ENCODE results near the gene PLD3.
"Not testable (repeated sequence)": the region's sequence is repeated elsewhere in the genome, so short reads cannot be mapped to it uniquely, and the experiment has no call there.

PLD3 gene

GRCh38 chr19:40392123-40392522 is 43.6 kb downstream of the PLD3 start:
- no peak for DNase-seq

GRCh38 chr19:40392894-40393517 is 44.5 kb downstream of the PLD3 start:
- no peak for DNase-seq

DNA sequence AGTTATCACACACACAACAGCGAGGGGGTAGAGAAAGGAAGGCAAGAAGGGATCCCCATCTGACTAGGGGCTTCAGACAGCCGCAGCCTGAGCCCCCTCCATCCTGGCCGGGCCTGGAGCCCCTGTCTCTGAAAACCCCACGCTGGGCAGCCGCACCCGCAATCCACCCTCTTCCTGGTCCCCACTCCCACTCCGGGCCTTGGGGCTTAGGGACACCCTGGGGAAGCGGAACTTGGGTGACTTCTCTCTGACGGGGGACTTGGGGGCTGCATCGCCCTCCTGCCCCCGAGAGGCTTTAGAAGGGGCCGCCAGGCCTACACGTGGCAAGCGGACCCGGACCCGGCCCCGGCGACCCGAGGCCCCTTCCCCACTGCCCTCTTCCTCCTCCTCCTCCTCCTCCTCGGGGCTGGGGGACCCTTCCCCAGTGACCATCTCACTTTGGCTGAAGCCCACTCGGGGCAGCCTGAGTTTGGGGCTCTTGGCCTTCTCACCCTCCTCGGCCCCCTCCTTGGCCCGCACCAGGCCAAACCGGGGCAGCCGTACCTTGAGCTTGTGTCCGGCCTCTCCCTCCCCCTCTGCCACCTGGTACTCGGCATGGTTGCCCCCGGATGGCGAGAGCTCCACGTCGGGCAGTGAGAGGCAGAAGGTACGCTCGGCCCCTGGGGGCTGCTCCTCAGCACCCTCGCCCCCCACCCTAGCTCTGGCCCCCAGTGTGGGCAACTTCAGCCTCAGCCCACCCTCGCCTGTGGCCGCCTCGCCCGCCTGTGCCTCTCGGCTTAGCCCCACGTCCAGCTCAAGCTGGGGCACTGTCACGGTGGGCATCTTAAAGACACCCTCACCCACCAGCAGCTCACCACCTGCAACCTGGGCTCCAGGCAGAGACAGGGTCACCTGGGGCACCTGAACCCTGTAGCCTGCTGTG is 45.7 kb downstream of the PLD3 start:
- DNase-seq, result no peak

DNA sequence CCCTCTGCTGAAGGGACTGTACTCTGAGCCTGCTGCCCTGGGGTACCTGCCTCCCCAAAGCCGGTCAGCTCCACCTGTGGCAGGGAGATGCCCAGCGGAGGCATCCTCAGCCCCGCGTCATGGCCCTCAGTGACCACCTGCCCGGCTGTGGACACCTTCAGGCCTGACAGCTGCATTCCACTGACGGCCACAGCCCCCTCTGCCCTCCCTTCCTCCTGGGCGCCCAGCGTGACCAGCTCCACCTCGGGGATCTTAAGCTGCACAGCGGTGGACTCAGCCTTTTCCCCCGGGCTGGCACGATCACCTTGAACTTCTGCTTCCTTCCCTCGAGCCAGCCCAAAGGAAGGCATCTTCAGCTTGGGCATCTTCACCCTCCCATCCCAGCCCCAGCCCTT is 46.3 kb downstream of the PLD3 start:
- no peak for DNase-seq

- no peak for DNase-seq
Observed at GRCh38 chr19:40395956-40396355, 47.5 kb downstream of the PLD3 start.

- DNase-seq, result no peak
Observed at GRCh38 chr19:40396886-40397567, 48.5 kb downstream of the PLD3 start.

GRCh38 chr19:40397568-40397906 is 49.0 kb downstream of the PLD3 start:
- no peak for DNase-seq

DNA sequence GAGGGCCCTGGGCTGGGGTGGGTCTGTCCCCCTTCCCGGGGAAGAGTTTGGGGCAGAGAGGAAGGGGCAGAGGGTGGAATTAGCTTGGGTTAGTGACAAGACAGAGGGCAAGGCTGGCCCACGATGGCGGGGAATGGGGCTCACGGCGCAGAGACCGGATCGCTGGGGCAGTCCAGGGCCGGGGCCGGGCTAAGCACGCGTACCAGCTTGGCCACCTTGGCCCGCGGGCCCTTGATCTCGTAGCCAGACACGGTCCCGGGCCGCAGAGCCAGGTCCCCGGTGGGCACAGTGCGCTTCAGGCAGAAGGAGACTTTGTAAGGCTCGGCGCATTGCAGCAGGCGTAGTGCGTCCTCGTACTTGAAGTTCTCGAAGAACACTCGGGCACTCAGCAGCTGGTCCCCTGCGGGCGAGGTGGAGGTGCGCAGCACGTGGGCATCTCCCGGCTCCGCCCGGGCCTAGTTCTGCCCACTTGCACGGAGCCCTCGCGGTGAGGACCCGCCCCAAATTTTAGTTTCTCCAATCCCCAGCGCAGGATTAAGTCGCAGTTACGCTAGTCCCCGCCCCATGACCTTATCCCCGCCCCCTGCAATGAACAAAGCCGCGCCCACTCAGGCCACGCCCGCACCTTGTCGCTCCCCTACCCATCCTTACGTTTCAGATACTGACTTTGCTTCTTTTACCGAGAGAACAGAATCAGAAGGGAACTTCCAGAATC is 50.1 kb downstream of the PLD3 start:
- peak; percentile 44 to 88 for DNase-seq

DNA sequence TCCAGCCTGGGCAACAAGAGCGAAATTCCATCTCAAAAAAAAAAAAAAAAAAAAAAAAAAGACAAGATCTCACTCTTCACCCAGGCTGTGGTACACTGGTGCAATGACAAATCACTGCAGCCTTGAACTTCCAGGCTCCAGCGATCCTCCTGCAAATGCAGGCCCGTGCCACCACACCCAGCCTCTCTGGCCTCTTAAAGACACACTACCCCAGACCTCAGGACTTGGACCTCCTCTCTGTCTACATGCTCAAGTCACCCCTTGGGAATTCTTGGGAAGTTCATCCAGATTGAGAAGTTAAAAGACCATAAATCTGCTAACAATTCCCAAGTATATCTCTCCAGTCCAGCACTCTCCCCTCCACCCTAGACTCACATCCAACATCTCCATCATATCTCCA is 52.1 kb downstream of the PLD3 start:
- no peak for DNase-seq

GRCh38 chr19:40403262-40403984 is 54.9 kb downstream of the PLD3 start:
- peak; percentile 64 to 93 for DNase-seq

- DNase-seq, result no peak
Observed at GRCh38 chr19:40407714-40408597, 59.5 kb downstream of the PLD3 start.

GRCh38 chr19:40408598-40408925 is 60.1 kb downstream of the PLD3 start:
- not testable (repeated sequence) for DNase-seq

DNA sequence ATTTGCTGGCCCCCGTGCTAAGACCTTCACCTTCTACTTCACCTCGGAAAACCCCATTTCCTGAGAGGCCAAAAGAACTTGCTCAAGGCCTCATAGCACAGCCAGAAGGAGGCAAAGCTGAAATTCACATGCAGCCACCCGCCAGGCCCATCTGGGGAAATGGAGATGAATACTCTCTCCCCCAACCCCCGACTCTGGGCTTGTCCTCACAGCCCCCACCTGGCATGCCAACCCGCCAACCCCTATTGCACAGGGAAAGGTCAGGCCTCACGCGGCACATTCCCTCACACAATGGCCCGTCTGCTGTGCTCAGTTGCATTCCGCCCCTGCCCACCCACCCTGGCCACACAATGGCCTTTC is 61.5 kb downstream of the PLD3 start:
- no peak for DNase-seq

DNA sequence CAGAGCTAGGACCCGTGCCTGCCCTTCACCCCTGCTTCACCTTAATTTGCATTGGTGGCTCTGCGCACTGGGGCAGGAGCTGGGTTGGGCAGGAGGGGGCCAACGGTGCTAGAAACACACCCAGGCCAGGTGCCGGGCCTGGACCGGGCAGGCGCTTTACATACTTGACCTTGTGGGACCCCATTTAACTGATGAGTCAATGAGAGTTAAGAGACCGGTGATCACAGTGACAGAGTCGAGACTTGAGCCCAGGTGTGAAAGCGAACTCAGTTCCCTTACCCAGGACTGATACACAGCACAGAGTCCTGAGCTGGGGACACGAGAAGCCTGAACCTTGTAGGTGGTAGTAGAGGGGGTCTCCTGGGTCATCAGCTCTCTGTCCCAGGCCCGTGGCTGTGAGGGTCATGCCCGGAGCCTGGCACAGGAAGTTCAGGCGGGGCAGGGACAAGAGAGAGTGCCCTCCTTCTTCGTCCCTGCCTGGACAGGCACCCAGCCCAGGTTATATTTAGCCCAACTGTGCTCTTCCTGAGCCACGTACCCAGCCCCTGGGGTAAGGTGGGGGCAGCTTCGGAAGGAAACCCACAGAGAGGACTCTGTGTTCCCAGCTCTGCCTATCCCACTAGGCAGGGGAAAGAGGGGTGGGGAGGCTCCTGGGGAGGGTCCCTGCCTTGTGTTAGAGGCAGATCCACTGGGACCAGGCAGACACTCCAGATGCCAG is 62.8 kb downstream of the PLD3 start:
- DNase-seq, result no peak

DNA sequence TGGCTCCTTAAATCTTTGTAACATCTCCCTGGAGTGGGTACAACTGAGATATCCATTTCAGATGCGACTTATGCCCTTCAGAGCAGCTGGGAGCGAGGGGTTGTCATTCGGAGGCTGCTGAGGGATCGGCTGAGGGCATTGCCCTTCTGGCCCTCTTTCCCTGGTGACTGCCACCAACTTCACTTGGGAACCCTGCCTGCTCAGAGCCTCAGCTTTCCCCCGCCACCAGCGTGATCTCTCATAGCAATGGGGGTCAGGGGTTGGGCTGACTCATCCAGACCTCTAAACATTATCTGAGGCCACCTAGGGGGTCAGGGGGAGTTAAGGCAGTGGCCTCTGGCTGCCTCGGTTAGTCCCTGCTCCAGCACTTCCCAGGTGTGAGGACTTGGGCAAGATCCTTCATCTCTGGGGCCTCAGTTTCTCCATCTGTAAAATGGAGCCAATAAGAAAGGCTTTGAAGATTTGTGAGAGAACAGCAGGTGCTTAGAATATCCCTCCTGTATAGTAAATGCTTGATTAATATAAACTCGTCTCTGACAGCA is 63.5 kb downstream of the PLD3 start:
- DNase-seq, result no peak

- DNase-seq, result no peak
Observed at GRCh38 chr19:40412866-40413265, 64.4 kb downstream of the PLD3 start.

- no peak for DNase-seq
Observed at GRCh38 chr19:40413291-40413845, 64.9 kb downstream of the PLD3 start, which contains the start of gene PRX. PRX (minus strand) TSS chr19:40413378; CDS start chr19:40407932, 5,446 bp downstream.

DNA sequence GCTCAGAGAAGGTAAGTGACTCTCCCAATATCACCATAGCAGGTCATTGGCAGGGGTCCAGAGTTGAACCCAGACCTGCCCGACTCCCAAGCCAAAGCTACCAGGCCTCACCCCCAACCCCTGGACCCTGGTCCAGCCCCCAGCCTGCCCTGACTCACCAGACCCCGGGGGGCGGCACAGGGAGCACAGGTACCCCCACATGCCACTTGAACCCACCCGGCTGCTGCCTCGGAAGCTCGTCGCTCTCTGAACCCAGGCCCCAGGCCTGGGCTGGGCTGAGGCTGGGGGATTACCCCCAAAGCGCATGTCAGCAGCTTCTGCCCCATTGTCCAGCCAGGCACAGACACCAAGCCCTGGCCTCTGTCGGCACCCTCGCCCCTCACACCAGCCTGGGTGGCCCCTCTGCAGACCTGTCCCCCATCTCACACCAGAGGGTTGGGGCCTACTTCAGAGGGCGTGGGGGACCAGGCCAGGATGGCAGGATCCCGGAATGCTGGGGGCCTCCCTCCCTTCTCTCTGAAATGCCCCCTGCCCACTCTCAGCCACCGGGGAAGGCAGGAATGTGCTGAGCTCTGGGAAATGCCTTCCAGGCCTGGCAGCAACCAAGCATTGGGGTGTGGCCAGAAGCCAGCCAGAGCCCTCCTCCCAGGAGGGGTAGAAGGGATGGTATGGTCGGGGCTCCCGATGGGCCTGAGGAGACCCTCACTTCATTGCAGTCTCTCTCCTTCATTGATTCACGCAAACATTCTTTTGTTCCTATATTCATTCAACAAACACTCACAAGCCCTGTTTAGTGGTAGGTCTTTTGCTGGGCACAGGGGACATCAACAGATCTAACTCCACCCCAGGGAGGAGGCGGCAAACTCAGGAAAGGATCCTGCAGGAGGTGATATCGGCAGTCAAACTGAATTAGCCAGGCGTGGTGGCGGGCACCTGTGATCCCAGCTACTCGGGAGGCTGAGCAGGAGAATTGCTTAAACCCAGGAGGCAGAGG is 66.3 kb downstream of the PLD3 start:
- DNase-seq, result no peak

DNA sequence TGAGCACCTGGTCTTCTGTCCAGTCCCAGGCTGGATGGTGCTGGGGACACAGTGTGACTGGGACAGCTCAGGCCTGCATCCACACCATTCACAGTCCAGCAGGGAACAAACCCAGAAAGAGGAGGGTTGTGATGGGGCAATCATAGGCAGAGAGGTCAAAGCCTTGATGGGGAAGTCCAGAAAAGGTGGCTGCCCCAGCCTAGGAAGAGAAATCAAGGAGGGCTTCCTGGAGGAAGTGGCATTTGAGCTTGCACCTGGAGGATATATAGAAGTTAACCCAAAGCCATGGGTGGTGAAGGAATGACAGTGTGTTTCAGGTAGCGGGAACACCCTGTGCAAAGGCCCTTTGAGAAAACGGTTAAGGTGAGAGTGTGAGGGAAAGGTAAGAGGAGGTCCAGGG is 67.3 kb downstream of the PLD3 start:
- no peak for DNase-seq
